Measurements from ENCODE around the gene EIF2D.

EIF2D gene

DNA sequence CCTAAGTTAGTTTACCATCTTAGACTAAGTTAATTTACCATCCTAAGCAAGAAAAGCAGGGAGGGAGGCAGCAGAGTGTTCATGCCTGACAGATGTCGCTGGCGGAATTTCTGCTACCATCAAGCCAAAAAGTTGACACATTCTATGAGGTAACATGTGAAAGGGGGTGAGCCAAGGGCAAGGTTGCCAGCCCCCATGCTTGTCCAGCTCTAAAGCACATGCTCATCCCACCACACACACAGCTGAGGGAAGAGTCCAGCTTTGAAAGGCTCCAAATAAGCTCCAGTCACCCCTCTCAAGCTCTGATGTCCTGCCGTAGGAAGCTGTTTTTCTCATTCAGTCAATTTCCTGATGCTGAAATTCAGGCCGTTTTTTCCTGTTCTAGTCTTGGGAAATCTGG lies 46.3 kb downstream of the EIF2D start:
- H3K27ac ChIP-seq = no peak overlapping the region
- no peak for TF ChIP-seq ZFX (IDR thresholded peaks at IDR 0.05)
- TF ChIP-seq, protein P1, sequence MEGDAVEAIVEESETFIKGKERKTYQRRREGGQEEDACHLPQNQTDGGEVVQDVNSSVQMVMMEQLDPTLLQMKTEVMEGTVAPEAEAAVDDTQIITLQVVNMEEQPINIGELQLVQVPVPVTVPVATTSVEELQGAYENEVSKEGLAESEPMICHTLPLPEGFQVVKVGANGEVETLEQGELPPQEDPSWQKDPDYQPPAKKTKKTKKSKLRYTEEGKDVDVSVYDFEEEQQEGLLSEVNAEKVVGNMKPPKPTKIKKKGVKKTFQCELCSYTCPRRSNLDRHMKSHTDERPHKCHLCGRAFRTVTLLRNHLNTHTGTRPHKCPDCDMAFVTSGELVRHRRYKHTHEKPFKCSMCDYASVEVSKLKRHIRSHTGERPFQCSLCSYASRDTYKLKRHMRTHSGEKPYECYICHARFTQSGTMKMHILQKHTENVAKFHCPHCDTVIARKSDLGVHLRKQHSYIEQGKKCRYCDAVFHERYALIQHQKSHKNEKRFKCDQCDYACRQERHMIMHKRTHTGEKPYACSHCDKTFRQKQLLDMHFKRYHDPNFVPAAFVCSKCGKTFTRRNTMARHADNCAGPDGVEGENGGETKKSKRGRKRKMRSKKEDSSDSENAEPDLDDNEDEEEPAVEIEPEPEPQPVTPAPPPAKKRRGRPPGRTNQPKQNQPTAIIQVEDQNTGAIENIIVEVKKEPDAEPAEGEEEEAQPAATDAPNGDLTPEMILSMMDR (conservative IDR thresholded peaks at IDR 0.05) = no peak

DNA sequence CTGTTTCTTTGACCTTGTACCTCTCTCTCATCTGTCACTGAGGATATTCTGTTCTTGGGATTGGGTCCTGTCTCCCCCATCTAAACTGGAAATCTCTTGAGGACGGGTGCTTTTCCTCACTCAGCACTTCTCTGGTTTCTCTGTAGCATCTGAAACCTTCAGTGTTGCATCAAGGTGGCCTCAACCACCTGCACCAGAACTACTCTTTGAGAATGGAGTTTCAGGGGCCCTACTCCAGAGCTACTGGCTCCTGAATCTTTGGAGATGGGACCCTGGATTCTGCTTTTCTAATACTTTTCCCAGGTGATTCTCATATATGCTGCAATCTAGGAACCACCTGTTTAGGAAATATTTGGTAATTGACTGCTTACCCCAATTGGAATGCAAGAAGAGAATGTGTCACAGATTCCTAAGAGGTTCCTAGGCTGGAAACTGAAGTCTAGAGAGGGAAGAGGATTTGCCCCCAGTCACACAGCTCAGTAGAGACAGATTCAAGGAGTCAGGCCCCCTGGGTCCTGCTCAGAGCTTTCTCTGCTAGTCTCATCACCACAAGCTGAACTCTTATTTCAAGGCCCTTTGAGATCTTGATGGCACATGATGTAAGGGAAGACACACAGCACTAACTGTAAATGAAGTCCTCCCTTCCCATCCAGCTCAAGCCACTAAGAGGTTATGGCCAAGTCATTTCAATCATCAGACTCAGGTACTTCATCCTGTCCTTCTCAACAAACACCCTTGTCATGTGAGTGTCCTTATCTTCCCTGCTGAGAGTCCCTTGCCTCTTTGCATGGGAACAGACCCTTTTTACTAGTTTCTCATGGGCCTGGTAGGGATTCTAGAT lies 48.7 kb downstream of the EIF2D start:
- TF ChIP-seq, protein P1 (conservative IDR thresholded peaks at IDR 0.05) = no peak
- no peak for TF ChIP-seq ZFX (IDR thresholded peaks at IDR 0.05)
- H3K27ac ChIP-seq = no peak overlapping the region

DNA sequence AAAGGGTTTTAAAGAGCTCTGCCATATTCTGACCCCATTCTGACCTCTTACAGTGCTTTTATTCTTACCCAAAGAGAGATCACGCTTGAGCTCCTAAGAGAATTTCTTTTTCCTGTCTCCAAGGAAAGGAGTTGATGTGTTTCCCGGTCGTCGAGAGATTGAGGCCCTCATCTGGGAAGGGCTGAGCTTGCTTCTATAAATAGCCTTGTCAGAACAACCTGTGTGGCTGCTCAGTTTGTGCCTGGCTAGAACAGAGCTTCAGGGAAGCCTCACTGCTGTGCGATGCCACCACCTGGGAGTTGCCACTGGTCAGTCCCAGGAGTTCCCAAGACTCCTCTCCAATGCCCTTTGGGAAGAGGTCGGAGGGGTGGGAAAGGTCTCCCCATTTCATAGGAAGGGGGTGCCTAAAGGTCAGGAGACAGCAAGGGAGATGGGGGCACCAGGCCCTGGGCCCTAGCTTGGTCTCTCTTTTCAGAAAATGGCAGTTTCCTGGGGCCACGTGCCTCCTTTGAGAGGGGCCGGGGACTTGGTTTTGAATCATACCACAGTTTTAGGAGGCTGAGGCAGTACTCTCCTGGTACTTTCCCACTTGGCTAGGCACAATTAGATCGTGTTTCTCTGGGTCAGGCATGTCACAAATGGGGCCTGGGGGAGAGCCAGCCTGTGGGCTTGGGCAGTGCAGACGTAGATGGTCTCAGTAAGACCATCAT lies 52.1 kb downstream of the EIF2D start:
- TF ChIP-seq ZFX (IDR thresholded peaks at IDR 0.05) = no peak
- TF ChIP-seq, protein P1 (conservative IDR thresholded peaks at IDR 0.05) = no peak
- no peak overlapping the region for H3K27ac ChIP-seq

DNA sequence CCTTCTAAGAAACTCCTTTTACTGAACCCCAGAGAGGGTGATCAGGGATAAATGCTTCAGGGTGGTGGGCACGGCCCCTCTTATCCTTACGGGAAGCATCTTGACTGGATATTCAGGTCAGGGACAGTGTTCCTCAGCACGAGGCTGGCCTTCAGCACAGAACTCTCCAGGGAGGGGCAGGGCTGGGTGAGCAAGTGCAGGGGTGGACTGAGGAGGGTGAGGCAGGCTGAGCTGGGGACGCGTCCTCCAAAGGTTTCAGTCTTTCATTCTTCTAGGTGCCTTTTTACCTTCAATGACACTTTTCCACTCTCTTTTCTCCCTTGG lies 52.6 kb downstream of the EIF2D start:
- no peak overlapping the region for H3K27ac ChIP-seq
- TF ChIP-seq ZFX (IDR thresholded peaks at IDR 0.05) = no peak
- TF ChIP-seq, protein P1 (conservative IDR thresholded peaks at IDR 0.05) = no peak

DNA sequence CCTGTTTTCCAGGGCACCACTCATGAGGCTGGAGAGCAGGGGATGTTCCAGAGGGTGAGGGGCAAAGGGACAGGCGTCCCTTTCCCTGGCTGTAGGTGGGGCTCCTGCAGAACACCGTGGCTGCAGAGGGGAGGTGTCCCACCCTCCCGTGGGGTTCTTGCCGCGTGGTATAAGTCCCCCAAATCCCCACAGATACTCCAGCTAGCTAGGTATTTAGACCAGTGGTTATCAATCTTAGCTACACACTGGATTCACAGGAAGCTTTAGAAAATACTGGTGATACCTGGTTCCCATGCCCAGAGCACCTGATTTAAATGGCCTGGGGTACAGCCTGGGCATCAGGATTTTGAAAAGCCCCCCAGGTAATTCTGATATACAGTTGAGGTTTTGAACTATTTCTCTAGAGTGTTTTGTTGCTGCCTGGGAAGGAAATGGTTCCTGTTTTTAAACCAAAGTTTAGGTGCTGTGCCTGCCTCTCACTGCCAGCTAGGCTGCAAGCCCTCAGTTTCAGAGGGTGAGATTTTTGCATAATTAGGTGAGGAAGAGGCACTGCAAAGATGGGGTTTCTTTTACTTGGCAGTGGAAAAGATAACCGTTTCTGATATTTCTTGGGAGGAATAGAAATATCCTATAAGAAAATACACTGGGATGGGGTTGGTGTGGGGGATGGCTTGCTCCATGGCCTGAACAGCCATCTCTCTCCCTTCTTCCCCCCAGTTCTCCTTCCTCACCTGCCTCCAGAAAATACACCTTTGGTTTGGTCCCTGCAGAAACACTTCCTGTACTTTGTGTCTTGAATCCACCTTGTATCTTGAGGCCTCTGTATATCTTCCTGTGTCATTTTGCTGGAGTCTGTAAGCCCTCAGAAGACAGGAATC lies 53.2 kb downstream of the EIF2D start:
- TF ChIP-seq ZFX (IDR thresholded peaks at IDR 0.05) = no peak
- TF ChIP-seq, protein P1 (conservative IDR thresholded peaks at IDR 0.05) = no peak
- H3K27ac ChIP-seq = peak overlapping the region; percentile 13; the same call in 1 of the 2 replicates

DNA sequence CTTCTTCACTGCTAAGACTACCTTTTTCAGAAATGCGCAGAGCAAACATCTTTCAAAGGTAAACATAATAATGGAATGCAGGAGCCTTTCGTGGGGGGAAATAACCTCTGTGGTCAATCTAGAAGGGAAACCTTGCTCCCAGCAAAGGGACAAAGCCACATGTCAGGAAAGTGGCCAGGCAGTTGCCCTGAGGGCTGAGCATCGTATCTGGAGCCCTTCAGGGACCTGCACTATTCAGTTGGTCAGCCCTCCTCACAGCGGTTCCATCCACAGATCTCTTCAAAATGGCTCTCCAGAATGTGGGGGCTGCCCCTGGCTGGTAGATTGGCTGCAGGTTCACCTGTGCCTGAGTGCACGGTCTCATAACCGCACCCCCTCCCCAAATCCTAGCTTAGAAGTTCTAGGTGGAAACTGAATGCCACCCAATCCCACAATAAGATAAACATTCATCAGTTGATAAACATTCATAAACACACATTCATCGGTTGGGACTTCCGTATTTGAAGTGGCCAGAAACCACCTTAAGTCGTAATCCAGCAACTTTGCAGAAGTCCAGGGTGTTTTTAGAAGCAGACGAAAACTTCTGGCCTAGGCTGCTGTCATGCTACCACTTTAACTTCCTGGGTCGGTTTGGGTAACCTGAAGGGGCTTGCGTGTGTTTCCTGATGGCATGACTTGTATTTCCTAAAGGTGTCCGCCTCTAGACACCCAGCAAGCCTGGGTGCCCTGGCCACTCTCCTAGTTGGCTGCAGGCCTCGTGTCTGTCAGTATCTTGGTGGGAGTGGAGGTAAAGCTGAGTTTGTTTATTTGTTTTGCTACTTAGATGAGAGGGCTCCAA lies 54.4 kb downstream of the EIF2D start:
- TF ChIP-seq ZFX (IDR thresholded peaks at IDR 0.05) = no peak
- TF ChIP-seq, protein P1 (conservative IDR thresholded peaks at IDR 0.05) = no peak
- H3K27ac ChIP-seq = peak overlapping the region; percentile 62

All from C4-2B (cell line).